GM23338 (cell line): ENCODE results near the gene HEPACAM.

ENCODE experiments used
- CREB1 ChIP-seq: fragments of 250-450 bp; sonication (Bioruptor Pico); IDR thresholded peaks from 2 replicates; pipeline ENCODE4 v1.5.0; 2020; ENCODE audit warnings: low read depth, mild to moderate bottlenecking, moderate library complexity
- EZH2 ChIP-seq: fragments of 200-600 bp; sonication (generic); IDR thresholded peaks from one replicate; pipeline ENCODE4 v1.8.0; 2017; ENCODE audit warnings: antibody characterized with exemption, mild to moderate bottlenecking, low read depth; ENCODE audit not compliant: unreplicated experiment
- EZH2phosphoT487 ChIP-seq: fragments of 200-600 bp; sonication (generic); IDR thresholded peaks from one replicate; pipeline ENCODE4 v1.8.1; 2018; ENCODE audit warnings: antibody characterized with exemption; ENCODE audit not compliant: unreplicated experiment
- JUNB ChIP-seq: IDR thresholded peaks from one replicate; pipeline ENCODE4 v1.6.1; 2016; ENCODE audit warnings: antibody characterized with exemption; ENCODE audit not compliant: unreplicated experiment
- NANOG ChIP-seq: IDR thresholded peaks from 2 replicates; pipeline ENCODE4 v1.6.1; 2016; ENCODE audit warnings: antibody characterized with exemption, borderline replicate concordance
- POLR2AphosphoS5 ChIP-seq: IDR thresholded peaks from 2 replicates; pipeline ENCODE4 v1.6.1; 2016; ENCODE audit warnings: antibody characterized with exemption, low read depth
- STAT1 ChIP-seq: IDR thresholded peaks from one replicate; pipeline ENCODE4 v1.6.1; 2016; ENCODE audit warnings: antibody characterized with exemption; ENCODE audit not compliant: unreplicated experiment
- ZNF114 ChIP-seq: fragments of 250-450 bp; sonication (Bioruptor Pico); IDR thresholded peaks from 2 replicates; pipeline ENCODE4 v1.5.0; 2020; ENCODE audit warnings: mild to moderate bottlenecking, moderate library complexity
- TF ChIP-seq, protein P1 (sequence below), 2 experiments: fragments of 200-600 bp in 1 of 2; sonication (generic) in 1 of 2; conservative IDR thresholded peaks; 2 replicates each; pipeline versions ENCODE4 v1.5.1 to v1.6.1; 2016 to 2017; ENCODE audit warnings: antibody characterized with exemption in 2 of 2, low read depth in 2 of 2, mild to moderate bottlenecking in 2 of 2, moderate library complexity in 1 of 2
- TF ChIP-seq, protein P2 (sequence below): IDR thresholded peaks from 2 replicates; pipeline ENCODE4 v1.6.1; 2016; ENCODE audit warnings: antibody characterized with exemption
- TF ChIP-seq, protein P3 (sequence below): IDR thresholded peaks from one replicate; pipeline ENCODE4 v1.6.1; 2018; ENCODE audit warnings: antibody characterized with exemption; ENCODE audit not compliant: unreplicated experiment

DNA sequence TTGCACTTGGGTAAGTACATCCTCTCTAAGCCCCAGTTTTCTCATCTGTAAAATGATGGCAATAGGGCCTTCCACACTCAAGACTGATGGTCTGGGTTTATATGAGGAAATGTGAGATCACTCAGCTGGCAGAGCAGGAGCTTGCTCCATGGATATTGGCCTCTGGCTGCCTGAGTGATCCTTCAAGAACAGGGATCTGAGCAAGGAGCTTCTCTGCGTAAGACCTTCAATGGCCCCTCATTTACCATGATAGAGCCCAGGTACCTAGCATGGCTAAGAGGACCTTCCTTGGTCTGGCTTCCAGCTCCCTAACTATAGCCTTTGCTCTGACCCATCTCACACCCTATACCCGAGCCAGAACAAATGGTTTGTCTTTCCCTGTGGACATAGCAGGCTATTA is 43.7 kb downstream of the HEPACAM start:
- TF ChIP-seq, protein P1, sequence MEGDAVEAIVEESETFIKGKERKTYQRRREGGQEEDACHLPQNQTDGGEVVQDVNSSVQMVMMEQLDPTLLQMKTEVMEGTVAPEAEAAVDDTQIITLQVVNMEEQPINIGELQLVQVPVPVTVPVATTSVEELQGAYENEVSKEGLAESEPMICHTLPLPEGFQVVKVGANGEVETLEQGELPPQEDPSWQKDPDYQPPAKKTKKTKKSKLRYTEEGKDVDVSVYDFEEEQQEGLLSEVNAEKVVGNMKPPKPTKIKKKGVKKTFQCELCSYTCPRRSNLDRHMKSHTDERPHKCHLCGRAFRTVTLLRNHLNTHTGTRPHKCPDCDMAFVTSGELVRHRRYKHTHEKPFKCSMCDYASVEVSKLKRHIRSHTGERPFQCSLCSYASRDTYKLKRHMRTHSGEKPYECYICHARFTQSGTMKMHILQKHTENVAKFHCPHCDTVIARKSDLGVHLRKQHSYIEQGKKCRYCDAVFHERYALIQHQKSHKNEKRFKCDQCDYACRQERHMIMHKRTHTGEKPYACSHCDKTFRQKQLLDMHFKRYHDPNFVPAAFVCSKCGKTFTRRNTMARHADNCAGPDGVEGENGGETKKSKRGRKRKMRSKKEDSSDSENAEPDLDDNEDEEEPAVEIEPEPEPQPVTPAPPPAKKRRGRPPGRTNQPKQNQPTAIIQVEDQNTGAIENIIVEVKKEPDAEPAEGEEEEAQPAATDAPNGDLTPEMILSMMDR (conservative IDR thresholded peaks at IDR 0.05; ENCODE audit: low read depth in 2 of 2), result no peak
- TF ChIP-seq POLR2AphosphoS5 (no peak), EZH2 (no peak), EZH2phosphoT487 (no peak), JUNB (no peak), NANOG (no peak), CREB1 (CRISPR knock-in tag) (no peak), ZNF114 (CRISPR knock-in tag) (no peak), STAT1 (no peak)
- TF ChIP-seq, protein P2, sequence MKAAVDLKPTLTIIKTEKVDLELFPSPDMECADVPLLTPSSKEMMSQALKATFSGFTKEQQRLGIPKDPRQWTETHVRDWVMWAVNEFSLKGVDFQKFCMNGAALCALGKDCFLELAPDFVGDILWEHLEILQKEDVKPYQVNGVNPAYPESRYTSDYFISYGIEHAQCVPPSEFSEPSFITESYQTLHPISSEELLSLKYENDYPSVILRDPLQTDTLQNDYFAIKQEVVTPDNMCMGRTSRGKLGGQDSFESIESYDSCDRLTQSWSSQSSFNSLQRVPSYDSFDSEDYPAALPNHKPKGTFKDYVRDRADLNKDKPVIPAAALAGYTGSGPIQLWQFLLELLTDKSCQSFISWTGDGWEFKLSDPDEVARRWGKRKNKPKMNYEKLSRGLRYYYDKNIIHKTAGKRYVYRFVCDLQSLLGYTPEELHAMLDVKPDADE, result no peak
- TF ChIP-seq, protein P3, sequence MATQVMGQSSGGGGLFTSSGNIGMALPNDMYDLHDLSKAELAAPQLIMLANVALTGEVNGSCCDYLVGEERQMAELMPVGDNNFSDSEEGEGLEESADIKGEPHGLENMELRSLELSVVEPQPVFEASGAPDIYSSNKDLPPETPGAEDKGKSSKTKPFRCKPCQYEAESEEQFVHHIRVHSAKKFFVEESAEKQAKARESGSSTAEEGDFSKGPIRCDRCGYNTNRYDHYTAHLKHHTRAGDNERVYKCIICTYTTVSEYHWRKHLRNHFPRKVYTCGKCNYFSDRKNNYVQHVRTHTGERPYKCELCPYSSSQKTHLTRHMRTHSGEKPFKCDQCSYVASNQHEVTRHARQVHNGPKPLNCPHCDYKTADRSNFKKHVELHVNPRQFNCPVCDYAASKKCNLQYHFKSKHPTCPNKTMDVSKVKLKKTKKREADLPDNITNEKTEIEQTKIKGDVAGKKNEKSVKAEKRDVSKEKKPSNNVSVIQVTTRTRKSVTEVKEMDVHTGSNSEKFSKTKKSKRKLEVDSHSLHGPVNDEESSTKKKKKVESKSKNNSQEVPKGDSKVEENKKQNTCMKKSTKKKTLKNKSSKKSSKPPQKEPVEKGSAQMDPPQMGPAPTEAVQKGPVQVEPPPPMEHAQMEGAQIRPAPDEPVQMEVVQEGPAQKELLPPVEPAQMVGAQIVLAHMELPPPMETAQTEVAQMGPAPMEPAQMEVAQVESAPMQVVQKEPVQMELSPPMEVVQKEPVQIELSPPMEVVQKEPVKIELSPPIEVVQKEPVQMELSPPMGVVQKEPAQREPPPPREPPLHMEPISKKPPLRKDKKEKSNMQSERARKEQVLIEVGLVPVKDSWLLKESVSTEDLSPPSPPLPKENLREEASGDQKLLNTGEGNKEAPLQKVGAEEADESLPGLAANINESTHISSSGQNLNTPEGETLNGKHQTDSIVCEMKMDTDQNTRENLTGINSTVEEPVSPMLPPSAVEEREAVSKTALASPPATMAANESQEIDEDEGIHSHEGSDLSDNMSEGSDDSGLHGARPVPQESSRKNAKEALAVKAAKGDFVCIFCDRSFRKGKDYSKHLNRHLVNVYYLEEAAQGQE, result no peak
